Endodermal cell (in vitro differentiated cells): ENCODE results near the gene KDM2A. TPM values are rescaled to one million over a fixed set of nuclear protein-coding genes. Genes with fewer than 3 reads are reported as not detected.

ENCODE experiments used
- DNase-seq: peaks from one replicate; pipeline ENCODE4 v3.0.0-alpha.2; 2017
- H3K27ac ChIP-seq: 2 replicates; pipeline ENCODE4 v1.5.1; 2013; ENCODE audit warnings: mild to moderate bottlenecking, low read depth, low read length, moderate library complexity
- H3K27me3 ChIP-seq: 2 replicates; pipeline ENCODE4 v1.6.1; 2013; ENCODE audit warnings: mild to moderate bottlenecking, low read length, moderate library complexity; ENCODE audit not compliant: insufficient read depth, control insufficient read depth, poor library complexity, severe bottlenecking
- H3K36me3 ChIP-seq: 2 replicates; pipeline ENCODE4 v1.7.0; 2013; ENCODE audit warnings: mild to moderate bottlenecking, low read length, moderate library complexity; ENCODE audit not compliant: control insufficient read depth, insufficient read depth
- H3K4me1 ChIP-seq: one replicate; pipeline ENCODE4 v1.7.0; 2013; ENCODE audit warnings: low read length; ENCODE audit not compliant: control insufficient read depth, insufficient read depth
- H3K4me3 ChIP-seq: 2 replicates; pipeline ENCODE4 v1.5.1; 2013; ENCODE audit warnings: mild to moderate bottlenecking, low read length, moderate library complexity
- H3K9ac ChIP-seq: 2 replicates; pipeline ENCODE4 v1.6.1; 2013; ENCODE audit warnings: mild to moderate bottlenecking, low read length, moderate library complexity; ENCODE audit not compliant: poor library complexity, severe bottlenecking; ENCODE audit errors: extremely low read depth
- H3K9me3 ChIP-seq: 2 replicates; pipeline ENCODE4 v1.6.1; 2013; ENCODE audit warnings: mild to moderate bottlenecking, low read length, moderate library complexity; ENCODE audit not compliant: control insufficient read depth
- H3K27ac Mint-ChIP-seq: 2 replicates; pipeline ENCODE4 v1.8.0; 2020; ENCODE audit warnings: mixed read lengths
- H3K27me3 Mint-ChIP-seq: 2 replicates; pipeline ENCODE4 v1.8.0; 2021; ENCODE audit warnings: mild to moderate bottlenecking, mixed read lengths; ENCODE audit not compliant: insufficient read depth
- H3K36me3 Mint-ChIP-seq: 2 replicates; pipeline ENCODE4 v1.8.0; 2020; ENCODE audit warnings: low read depth, mixed read lengths
- H3K4me1 Mint-ChIP-seq: 2 replicates; pipeline ENCODE4 v1.8.0; 2020; ENCODE audit warnings: mixed read lengths
- H3K4me3 Mint-ChIP-seq: 2 replicates; pipeline ENCODE4 v1.8.0; 2020; ENCODE audit warnings: mild to moderate bottlenecking, moderate library complexity, mixed read lengths
- H3K9me3 Mint-ChIP-seq: 2 replicates; pipeline ENCODE4 v1.8.0; 2020; ENCODE audit warnings: mild to moderate bottlenecking, mixed read lengths
- CTCF ChIP-seq: fragments of 200-600 bp; sonication (generic); conservative IDR thresholded peaks from 2 replicates; pipeline ENCODE4 v1.5.0; 2021; ENCODE audit warnings: antibody characterized with exemption, mild to moderate bottlenecking
- WGBS, 2 experiments: methylation state at CpG; one replicate each; pipeline versions ENCODE4 v1.1.5 to v1.1.7; 2013; ENCODE audit warnings: missing lambda C conversion rate in 2 of 2, mixed read lengths in 1 of 2; ENCODE audit not compliant: insufficient coverage in 1 of 2, insufficient read length in 1 of 2; 5-methylcytosine and 5-hydroxymethylcytosine counted together
- total RNA-seq, 2 donors: library from RNA; stranded (reverse); fragmentation: NEBNext Ultra II Directional in 1 of 2; extraction: Animal tissue kit (Norgen Biotek cat#: 25700) in 1 of 2; gene quantifications; 2 replicates in 1 of 2; 3 replicates in 1 of 2; pipeline ENCODE4 v1.2.1, GENCODE V29; 2021

The KDM2A gene
- total RNA-seq, 2 donors from 2014 or later, result 59.4 to 75.4 TPM

- WGBS, 2 experiments, result 0% methylated on average over 49 to 103 of the region's 103 CpGs
- H3K36me3 Mint-ChIP-seq, result peaks cover 6% of the 10 kb centered on the region
- peak within 1 kb of the TSS; percentile 74 for H3K27ac Mint-ChIP-seq
- H3K4me3 ChIP-seq, result peak within 1 kb of the TSS; percentile 90
- no peaks in the 10 kb centered on the region for H3K27me3 ChIP-seq
- peaks cover 41% of the 10 kb centered on the region for H3K4me1 Mint-ChIP-seq
- H3K9me3 ChIP-seq, result no peaks in the 10 kb centered on the region
- peaks cover 26% of the 10 kb centered on the region for H3K36me3 ChIP-seq
- peak within 1 kb of the TSS; percentile 92 for H3K4me3 Mint-ChIP-seq
- no peak for TF ChIP-seq CTCF
- peaks cover 22% of the 10 kb centered on the region for H3K27me3 Mint-ChIP-seq
- H3K9ac ChIP-seq, result peak within 1 kb of the TSS; percentile 57
- no peak within 1 kb of the TSS for H3K27ac ChIP-seq
- peaks cover 19% of the 10 kb centered on the region for H3K4me1 ChIP-seq
- peak; percentile 75 for DNase-seq
- H3K9me3 Mint-ChIP-seq, result no peaks in the 10 kb centered on the region
These were observed 147.6 kb downstream of the KDM2A start, which contains the start of gene GRK2 for GRCh38 chr11:67266449-67267187. TSS of gene GRK2 (plus strand) at chr11:67266473. CDS start at chr11:67266700, 227 bp downstream.

- Mint-ChIP-seq H3K27ac (peak overlapping the region; percentile 74), H3K36me3 (peaks cover 6% of the 10 kb centered on the region), H3K4me1 (peaks cover 36% of the 10 kb centered on the region), H3K4me3 (peak overlapping the region; percentile 92), H3K27me3 (peaks cover 22% of the 10 kb centered on the region), H3K9me3 (no peaks in the 10 kb centered on the region)
- Histone ChIP-seq H3K4me3 (peak overlapping the region; percentile 90), H3K9ac (peak overlapping the region; percentile 57), H3K9me3 (no peaks in the 10 kb centered on the region), H3K36me3 (peaks cover 26% of the 10 kb centered on the region), H3K27me3 (no peaks in the 10 kb centered on the region), H3K4me1 (peaks cover 19% of the 10 kb centered on the region), H3K27ac (no peak overlapping the region)
- WGBS, 2 experiments, result 51 to 81% methylated on average over 13 to 30 of the region's 30 CpGs
- no peak for DNase-seq
- TF ChIP-seq CTCF, result no peak
These were observed 148.4 kb downstream of the KDM2A start for GRCh38 chr11:67267188-67268080.

- peaks cover 19% of the 10 kb centered on the region for H3K4me1 ChIP-seq
- no peak overlapping the region for H3K27ac ChIP-seq
- H3K9me3 ChIP-seq, result no peaks in the 10 kb centered on the region
- H3K27me3 ChIP-seq, result no peaks in the 10 kb centered on the region
- DNase-seq, result no peak
- H3K36me3 ChIP-seq, result peaks cover 28% of the 10 kb centered on the region
- no peak overlapping the region for H3K9ac ChIP-seq
- H3K4me3 ChIP-seq, result peak overlapping the region; percentile 90
- Mint-ChIP-seq H3K4me3 (peak overlapping the region; percentile 92), H3K4me1 (peaks cover 28% of the 10 kb centered on the region), H3K27ac (no peak overlapping the region), H3K27me3 (peaks cover 18% of the 10 kb centered on the region), H3K36me3 (peaks cover 6% of the 10 kb centered on the region), H3K9me3 (no peaks in the 10 kb centered on the region)
- WGBS, 2 experiments, result 92 to 93% methylated on average over 17 to 21 of the region's 21 CpGs
- TF ChIP-seq CTCF, result no peak
These were observed 149.3 kb downstream of the KDM2A start for GRCh38 chr11:67268081-67268961.
